ENCODE results near the gene DSCAML1. TPM values are rescaled to one million over a fixed set of nuclear protein-coding genes. Genes with fewer than 3 reads are reported as not detected.

Gene DSCAML1
- total RNA-seq, 2 donors from 2014 or later: 0.33 to 1.6 TPM

DNA sequence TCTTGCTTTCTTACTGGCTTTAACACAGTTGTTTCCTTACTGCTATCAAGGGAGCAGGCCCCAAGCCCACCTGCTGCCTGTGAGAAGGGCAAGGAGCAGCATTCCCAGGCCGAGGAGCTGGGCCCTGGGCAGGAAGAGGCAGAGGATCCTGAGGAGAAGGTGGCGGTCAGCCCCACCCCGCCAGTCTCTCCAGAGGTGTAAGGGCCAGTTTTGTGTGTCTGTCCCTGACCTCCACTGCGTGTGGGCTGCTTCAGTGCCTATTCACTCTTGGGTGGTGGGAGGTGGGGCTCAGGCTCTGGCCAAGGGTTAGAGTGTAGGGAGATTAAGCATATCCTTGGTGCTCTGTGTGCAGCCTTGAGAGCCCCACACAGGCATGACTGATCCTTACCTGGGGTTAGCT is 414.3 kb downstream of the DSCAML1 start:
- H3K36me3 ChIP-seq (replicated peaks in 1 of 2; ENCODE audit: insufficient read depth in 1 of 2, low read depth in 2 of 2): peaks cover 0 to 34% of the 10 kb centered on the region in 2 donors
- no peak for ATAC-seq

GRCh38 chr11:117381481-117382387 is 415.3 kb downstream of the DSCAML1 start:
- no peak for TF ChIP-seq POLR2A (IDR thresholded peaks at IDR 0.05)
- TF ChIP-seq CTCF (IDR thresholded peaks at IDR 0.05): no peak
- DNase-seq (no peak), ATAC-seq (no peak)
- no peak overlapping the region for H3K4me3 ChIP-seq
- H3K9me3 ChIP-seq: no peaks in the 10 kb centered on the region
- H3K36me3 ChIP-seq (replicated peaks in 1 of 2; ENCODE audit: insufficient read depth in 1 of 2, low read depth in 2 of 2): peaks cover 0 to 28% of the 10 kb centered on the region in 2 donors
- no peaks in the 10 kb centered on the region for H3K27me3 ChIP-seq
- 78 to 89% methylated on average over 6 to 9 of the region's 9 CpGs for WGBS, 2 donors
- no peaks in the 10 kb centered on the region for H3K4me1 ChIP-seq
- intact Hi-C loops (cut with DNase I): no loop called here
- H3K27ac ChIP-seq: no peak overlapping the region

More for the DNA sequence above, 414.3 kb downstream of the DSCAML1 start:
- Histone ChIP-seq H3K27me3 (no peaks in the 10 kb centered on the region), H3K4me3 (no peak overlapping the region), H3K4me1 (no peaks in the 10 kb centered on the region), H3K27ac (no peak overlapping the region), H3K9me3 (no peaks in the 10 kb centered on the region)
- TF ChIP-seq CTCF (IDR thresholded peaks at IDR 0.05): no peak
- TF ChIP-seq POLR2A (IDR thresholded peaks at IDR 0.05): no peak
- 88 to 100% methylated on average over 1 to 4 of the region's 4 CpGs for WGBS, 2 donors
- intact Hi-C loops (cut with DNase I): no loop called here
- no peak for DNase-seq

DNA sequence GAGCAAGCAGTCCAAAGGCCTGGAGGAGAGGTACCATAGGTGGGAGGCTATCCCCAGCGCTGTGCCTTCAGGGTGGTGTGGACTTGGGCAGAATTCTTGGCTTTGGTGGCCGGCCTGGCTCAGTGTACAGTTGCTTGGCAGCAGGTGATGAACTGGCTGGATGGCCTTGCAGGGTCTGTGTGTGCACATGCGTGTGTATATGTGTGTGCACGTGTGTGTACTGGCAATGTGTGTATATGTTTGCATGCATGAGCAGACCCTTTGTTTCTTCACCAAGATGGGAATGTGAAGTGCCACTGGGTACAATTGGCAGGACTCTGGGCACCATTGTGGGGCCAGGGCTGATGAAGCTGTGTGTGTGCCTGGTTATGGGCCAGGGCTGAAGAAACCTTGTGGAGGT is 416.3 kb downstream of the DSCAML1 start:
- no peaks in the 10 kb centered on the region for H3K9me3 ChIP-seq
- WGBS, 2 donors: 87 to 94% methylated on average over 3 to 4 of the region's 4 CpGs
- no peaks in the 10 kb centered on the region for H3K27me3 ChIP-seq
- TF ChIP-seq CTCF (IDR thresholded peaks at IDR 0.05) (no peak), POLR2A (IDR thresholded peaks at IDR 0.05) (no peak)
- H3K36me3 ChIP-seq (replicated peaks in 1 of 2; ENCODE audit: insufficient read depth in 1 of 2, low read depth in 2 of 2): peaks cover under 1 to 30% of the 10 kb centered on the region in 2 donors
- DNase-seq (no peak), ATAC-seq (no peak)
- intact Hi-C loops (cut with DNase I): no loop called here
- H3K4me1 ChIP-seq: no peaks in the 10 kb centered on the region
- H3K27ac ChIP-seq: no peak overlapping the region
- H3K4me3 ChIP-seq: no peak overlapping the region

- WGBS, 2 donors: 82 to 84% methylated on average over 10 to 12 of the region's 12 CpGs
- DNase-seq (no peak), ATAC-seq (no peak)
- TF ChIP-seq POLR2A (IDR thresholded peaks at IDR 0.05): no peak
- TF ChIP-seq CTCF (IDR thresholded peaks at IDR 0.05): no peak
- Histone ChIP-seq H3K4me1 (no peaks in the 10 kb centered on the region), H3K27me3 (no peaks in the 10 kb centered on the region), H3K27ac (no peak overlapping the region), H3K9me3 (no peaks in the 10 kb centered on the region), H3K4me3 (no peak overlapping the region), H3K36me3 (replicated peaks in 1 of 2; ENCODE audit: insufficient read depth in 1 of 2, low read depth in 2 of 2) (peaks cover 4 to 29% of the 10 kb centered on the region in 2 donors)
- intact Hi-C loops (cut with DNase I): no loop called here
Measured at GRCh38 chr11:117378976-117379865, 417.8 kb downstream of the DSCAML1 start.

Other genes starting within 250 kb of the DSCAML1 start
- 100 to 1,000 TPM; 290 to 396 TPM for gene FXYD2, start 27.5 kb upstream of the DSCAML1 start, total RNA-seq
- gene FXYD6, start 79.4 kb upstream of the DSCAML1 start, total RNA-seq: 10 to 100 TPM; 16.8 to 23.9 TPM
- gene TMPRSS13, start 132.2 kb upstream of the DSCAML1 start, total RNA-seq: 1 to 10 TPM; 1.6 to 4.9 TPM
- 10 to 100 TPM in 1 of 2 donors, 1 to 10 TPM in 1; 7.3 to 10.2 TPM for gene IL10RA, start 189.2 kb upstream of the DSCAML1 start, total RNA-seq